ENCODE data around the gene SNAPIN. TPM values are rescaled to one million over a fixed set of nuclear protein-coding genes. Genes with fewer than 3 reads are reported as not detected.

SNAPIN gene
- total RNA-seq, 1 experiment from 2014 or later: 46.8 TPM

- intact Hi-C loops (cut with micrococcal nuclease; ENCODE audit: unreplicated experiment): no loop called here
- Histone ChIP-seq H3K4me3 (ENCODE audit: low read depth in 2 of 2, low read length in 2 of 2) (no peak overlapping the region), H3K27ac (ENCODE audit: low read length) (no peak overlapping the region), H3K4me1 (ENCODE audit: control insufficient read depth, insufficient read depth, low read length) (peaks cover 20% of the 10 kb centered on the region), H3K9me3 (ENCODE audit: control insufficient read depth, insufficient read depth, low read depth, low read length) (no peaks in the 10 kb centered on the region), H3K36me3 (ENCODE audit: control insufficient read depth, insufficient read depth, low read length) (peaks cover 6% of the 10 kb centered on the region), H3K27me3 (ENCODE audit: control insufficient read depth, insufficient read depth, low read length) (peaks cover 2% of the 10 kb centered on the region; the same call in 1 of the 2 replicates)
- in situ Hi-C loops (cut with HindIII; ENCODE audit: low pct_unique_long_range_greater_than_20kb, low sequenced_read_pairs): no loop called here
- POLR2A ChIA-PET: interaction anchor here (0.6 kb wide), 2 partner anchors 19 to 162 kb away, joined by 4 to 10 read pairs; no protein-coding TSS in a partner anchor
- CTCF ChIA-PET: interaction anchor here (0.7 kb wide), 1 partner anchor 144 kb away, joined by 3 read pairs; no protein-coding TSS in a partner anchor
- TF ChIP-seq CTCF (IDR thresholded peaks at IDR 0.05) (no peak), POLR2AphosphoS5 (IDR thresholded peaks at IDR 0.05; ENCODE audit: low read depth, low read length) (no peak), REST (IDR thresholded peaks at IDR 0.05; ENCODE audit: insufficient read depth in 1 of 2, low read depth in 2 of 2, low read length in 1 of 2) (no peak), SIN3A (IDR thresholded peaks at IDR 0.05; ENCODE audit: borderline replicate concordance, insufficient read depth, low read depth, low read length) (no peak)
- DNase-seq (ENCODE audit: low read depth, low spot score) (no peak), ATAC-seq (no peak)
- BruUV-seq (replicated peaks): no TSS peak
These were observed 15.0 kb downstream of the SNAPIN start for GRCh38 chr1:153673511-153673910.

GRCh38 chr1:153677718-153678518 is 19.4 kb downstream of the SNAPIN start:
- TF ChIP-seq TCF7L2 (IDR thresholded peaks at IDR 0.05; ENCODE audit: low read depth, low read length) (no peak), REST (IDR thresholded peaks at IDR 0.05; ENCODE audit: insufficient read depth in 1 of 2, low read depth in 2 of 2, low read length in 1 of 2) (no peak), SIN3A (IDR thresholded peaks at IDR 0.05; ENCODE audit: borderline replicate concordance, insufficient read depth, low read depth, low read length) (no peak), CTCF (IDR thresholded peaks at IDR 0.05) (peak; percentile 98), POLR2AphosphoS5 (IDR thresholded peaks at IDR 0.05; ENCODE audit: low read depth, low read length) (no peak)
- BruUV-seq (replicated peaks): no TSS peak
- Histone ChIP-seq H3K4me3 (ENCODE audit: low read depth in 2 of 2, low read length in 2 of 2) (peak overlapping the region; percentile 33 to 63), H3K36me3 (ENCODE audit: control insufficient read depth, insufficient read depth, low read length) (no peaks in the 10 kb centered on the region), H3K27me3 (ENCODE audit: control insufficient read depth, insufficient read depth, low read length) (peaks cover 7% of the 10 kb centered on the region), H3K9me3 (ENCODE audit: control insufficient read depth, insufficient read depth, low read depth, low read length) (no peaks in the 10 kb centered on the region), H3K27ac (ENCODE audit: low read length) (no peak overlapping the region), H3K4me1 (ENCODE audit: control insufficient read depth, insufficient read depth, low read length) (peaks cover 10% of the 10 kb centered on the region; the same call in 1 of the 2 replicates)
- POLR2A ChIA-PET: no interaction called here
- DNase-seq (ENCODE audit: low read depth, low spot score): peak; percentile 51
- intact Hi-C loops (cut with micrococcal nuclease; ENCODE audit: unreplicated experiment) (loop anchor here (1.0 to 5.0 kb wide), 3 partner anchors 71 to 309 kb away; partner anchors contain the start of gene RAB13), in situ Hi-C loops (cut with HindIII; ENCODE audit: low pct_unique_long_range_greater_than_20kb, low sequenced_read_pairs) (no loop called here)
- ATAC-seq: peak; percentile 76
- CTCF ChIA-PET: interaction anchor here (0.6 to 1.2 kb wide), 4 partner anchors 31 to 290 kb away, joined by 3 to 5 read pairs (median 4); partner anchors contain the start of genes CREB3L4 and SLC39A1

Data from Panc1 (cell line).